C4-2B (cell line): ENCODE measurements around the gene CASZ1.

Experiments
- H3K27ac ChIP-seq: fragments of 450-650 bp; 2 replicates; pipeline ENCODE4 v1.5.1; 2017
- CTCF ChIP-seq: fragments of 450-650 bp; conservative IDR thresholded peaks from 2 replicates; pipeline ENCODE4 v1.5.1; 2017; ENCODE audit warnings: mild to moderate bottlenecking
- ZFX ChIP-seq: fragments of 450-650 bp; IDR thresholded peaks from 2 replicates; pipeline ENCODE4 v1.6.1; 2017

The CASZ1 gene

GRCh38 chr1:10796029-10796944, at the start of gene CASZ1:
Gene CASZ1, minus strand, starts transcription at chr1:10796646. Its CDS starts 102,757 bp downstream, at chr1:10693889.
- H3K27ac ChIP-seq: peak within 1 kb of the TSS; percentile 83
- TF ChIP-seq ZFX: no peak
- no peak for TF ChIP-seq CTCF

GRCh38 chr1:10843697-10844096, 47.3 kb upstream of the CASZ1 start:
- TF ChIP-seq CTCF: no peak
- no peak for TF ChIP-seq ZFX

GRCh38 chr1:10841118-10841517, 44.7 kb upstream of the CASZ1 start:
- TF ChIP-seq ZFX (no peak), CTCF (no peak)
- H3K27ac ChIP-seq: no peak overlapping the region

More at GRCh38 chr1:10843697-10844096, 47.3 kb upstream of the CASZ1 start:
- no peak overlapping the region for H3K27ac ChIP-seq

- no peak overlapping the region for H3K27ac ChIP-seq
- TF ChIP-seq ZFX (no peak), CTCF (no peak)
Observed at GRCh38 chr1:10839188-10839770, 42.8 kb upstream of the CASZ1 start.

- H3K27ac ChIP-seq: no peak overlapping the region
Observed at GRCh38 chr1:10838541-10838940, 42.1 kb upstream of the CASZ1 start.

GRCh38 chr1:10836726-10837125, 40.3 kb upstream of the CASZ1 start:
- TF ChIP-seq CTCF: no peak
- no peak for TF ChIP-seq ZFX
- no peak overlapping the region for H3K27ac ChIP-seq

More at GRCh38 chr1:10838541-10838940, 42.1 kb upstream of the CASZ1 start:
- TF ChIP-seq CTCF (no peak), ZFX (no peak)

GRCh38 chr1:10835822-10836421, 39.5 kb upstream of the CASZ1 start:
- peak overlapping the region; percentile 26; the same call in 1 of the 2 replicates for H3K27ac ChIP-seq
- no peak for TF ChIP-seq CTCF
- peak; percentile 11; the same call in 1 of the 2 replicates for TF ChIP-seq ZFX
